ENCODE data around the gene SH2D1A.
"Not testable (repeated sequence)": the region's sequence is repeated elsewhere in the genome, so short reads cannot be mapped to it uniquely, and the experiment has no call there.

SH2D1A gene

GRCh38 chrX:124346117-124346876, at the start of gene SH2D1A:
SH2D1A (plus strand) TSS chrX:124346563; CDS start chrX:124346643, 80 bp downstream.
- in situ Hi-C loops (cut with MboI; ENCODE audit: low sequenced_read_pairs), result no loop called here

GRCh38 chrX:124299323-124299722, 47.0 kb upstream of the SH2D1A start:
- in situ Hi-C loops (cut with MboI; ENCODE audit: low sequenced_read_pairs), result not testable (repeated sequence)

GRCh38 chrX:124300405-124300804, 46.0 kb upstream of the SH2D1A start:
- in situ Hi-C loops (cut with MboI; ENCODE audit: low sequenced_read_pairs), result no loop called here

GRCh38 chrX:124307253-124307907, 39.0 kb upstream of the SH2D1A start:
- in situ Hi-C loops (cut with MboI; ENCODE audit: low sequenced_read_pairs), result no loop called here

GRCh38 chrX:124325732-124326131, 20.6 kb upstream of the SH2D1A start:
- in situ Hi-C loops (cut with MboI; ENCODE audit: low sequenced_read_pairs), result no loop called here

- in situ Hi-C loops (cut with MboI; ENCODE audit: low sequenced_read_pairs), result no loop called here
These were observed 17.6 kb upstream of the SH2D1A start for GRCh38 chrX:124328765-124329164.

GRCh38 chrX:124332481-124333424, 13.6 kb upstream of the SH2D1A start, which contains the start of gene TEX13D:
TEX13D (plus strand) TSS chrX:124332660; CDS start chrX:124332918, 258 bp downstream.
- in situ Hi-C loops (cut with MboI; ENCODE audit: low sequenced_read_pairs), result no loop called here

- in situ Hi-C loops (cut with MboI; ENCODE audit: low sequenced_read_pairs), result no loop called here
These were observed 12.5 kb upstream of the SH2D1A start for GRCh38 chrX:124333862-124334261.

GRCh38 chrX:124334555-124334954, 11.8 kb upstream of the SH2D1A start:
- in situ Hi-C loops (cut with MboI; ENCODE audit: low sequenced_read_pairs), result not testable (repeated sequence)

GRCh38 chrX:124335598-124335997, 10.8 kb upstream of the SH2D1A start:
- in situ Hi-C loops (cut with MboI; ENCODE audit: low sequenced_read_pairs), result no loop called here

- in situ Hi-C loops (cut with MboI; ENCODE audit: low sequenced_read_pairs), result no loop called here
These were observed 8.4 kb upstream of the SH2D1A start for GRCh38 chrX:124337916-124338315.

GRCh38 chrX:124338733-124339514, 7.4 kb upstream of the SH2D1A start:
- in situ Hi-C loops (cut with MboI; ENCODE audit: low sequenced_read_pairs), result no loop called here

- in situ Hi-C loops (cut with MboI; ENCODE audit: low sequenced_read_pairs), result no loop called here
These were observed 4.8 kb upstream of the SH2D1A start for GRCh38 chrX:124341396-124342132.

GRCh38 chrX:124342174-124342867, 4.0 kb upstream of the SH2D1A start:
- in situ Hi-C loops (cut with MboI; ENCODE audit: low sequenced_read_pairs), result no loop called here

GRCh38 chrX:124343016-124343415, 3.3 kb upstream of the SH2D1A start:
- in situ Hi-C loops (cut with MboI; ENCODE audit: low sequenced_read_pairs), result no loop called here

GRCh38 chrX:124344246-124344645, 2.1 kb upstream of the SH2D1A start:
- in situ Hi-C loops (cut with MboI; ENCODE audit: low sequenced_read_pairs), result no loop called here

- in situ Hi-C loops (cut with MboI; ENCODE audit: low sequenced_read_pairs), result no loop called here
These were observed 496 bp downstream of the SH2D1A start for GRCh38 chrX:124346877-124347241.

GRCh38 chrX:124347242-124347641, 879 bp downstream of the SH2D1A start:
- in situ Hi-C loops (cut with MboI; ENCODE audit: low sequenced_read_pairs), result no loop called here

GRCh38 chrX:124348182-124348581, 1.8 kb downstream of the SH2D1A start:
- in situ Hi-C loops (cut with MboI; ENCODE audit: low sequenced_read_pairs), result no loop called here
